Measurements from ENCODE around the gene MYO5B.
A peak's percentile ranks its signal among the peaks of the same experiment; 100 is the strongest.

GRCh38 chr18:49859021-49859359, 336.0 kb downstream of the MYO5B start:
- TF ChIP-seq, protein P1, sequence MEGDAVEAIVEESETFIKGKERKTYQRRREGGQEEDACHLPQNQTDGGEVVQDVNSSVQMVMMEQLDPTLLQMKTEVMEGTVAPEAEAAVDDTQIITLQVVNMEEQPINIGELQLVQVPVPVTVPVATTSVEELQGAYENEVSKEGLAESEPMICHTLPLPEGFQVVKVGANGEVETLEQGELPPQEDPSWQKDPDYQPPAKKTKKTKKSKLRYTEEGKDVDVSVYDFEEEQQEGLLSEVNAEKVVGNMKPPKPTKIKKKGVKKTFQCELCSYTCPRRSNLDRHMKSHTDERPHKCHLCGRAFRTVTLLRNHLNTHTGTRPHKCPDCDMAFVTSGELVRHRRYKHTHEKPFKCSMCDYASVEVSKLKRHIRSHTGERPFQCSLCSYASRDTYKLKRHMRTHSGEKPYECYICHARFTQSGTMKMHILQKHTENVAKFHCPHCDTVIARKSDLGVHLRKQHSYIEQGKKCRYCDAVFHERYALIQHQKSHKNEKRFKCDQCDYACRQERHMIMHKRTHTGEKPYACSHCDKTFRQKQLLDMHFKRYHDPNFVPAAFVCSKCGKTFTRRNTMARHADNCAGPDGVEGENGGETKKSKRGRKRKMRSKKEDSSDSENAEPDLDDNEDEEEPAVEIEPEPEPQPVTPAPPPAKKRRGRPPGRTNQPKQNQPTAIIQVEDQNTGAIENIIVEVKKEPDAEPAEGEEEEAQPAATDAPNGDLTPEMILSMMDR (IDR thresholded peaks at IDR 0.05), result peak; percentile 69
- TF ChIP-seq ZFX (IDR thresholded peaks at IDR 0.05; ENCODE audit: borderline replicate concordance), result no peak

All from 22Rv1 (cell line).